GM19452 (cell line): ENCODE measurements around the gene KCND3.

Experiments
- ATAC-seq: cut with Tn5 transposase; IDR thresholded peaks from one replicate; pipeline ENCODE4 v1.9.1; 2021; ENCODE audit not compliant: unreplicated experiment

Gene KCND3

GRCh38 chr1:111733992-111734341 lies 255.5 kb downstream of the KCND3 start:
- no peak for ATAC-seq

GRCh38 chr1:111733183-111733991 lies 256.1 kb downstream of the KCND3 start:
- ATAC-seq, result no peak

- ATAC-seq, result no peak
These were observed 256.8 kb downstream of the KCND3 start for GRCh38 chr1:111732718-111733117.

- no peak for ATAC-seq
These were observed 257.5 kb downstream of the KCND3 start for GRCh38 chr1:111731956-111732355.

DNA sequence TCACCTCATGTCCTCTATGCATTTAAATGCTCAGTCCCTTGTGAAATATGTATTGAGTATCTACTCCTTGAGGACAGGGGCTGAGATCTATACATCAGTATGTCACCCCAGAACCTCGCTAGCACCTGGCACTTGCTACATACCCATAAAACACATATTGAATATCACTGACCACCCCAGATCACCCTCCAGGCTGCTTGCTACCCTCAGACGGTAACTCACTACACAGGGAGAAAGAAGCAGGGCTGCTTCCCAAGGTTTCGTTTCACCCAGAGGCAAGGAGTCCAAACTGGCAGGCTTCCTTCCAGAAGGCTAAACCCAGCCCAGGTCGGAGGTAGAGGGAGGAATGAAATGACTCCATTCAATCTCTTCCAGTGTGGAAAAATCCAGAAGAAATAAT lies 258.8 kb downstream of the KCND3 start:
- no peak for ATAC-seq

- no peak for ATAC-seq
These were observed 259.4 kb downstream of the KCND3 start for GRCh38 chr1:111729946-111730681.

GRCh38 chr1:111729271-111729921 lies 260.1 kb downstream of the KCND3 start:
- no peak for ATAC-seq

GRCh38 chr1:111727056-111727455 lies 262.4 kb downstream of the KCND3 start:
- ATAC-seq, result no peak

DNA sequence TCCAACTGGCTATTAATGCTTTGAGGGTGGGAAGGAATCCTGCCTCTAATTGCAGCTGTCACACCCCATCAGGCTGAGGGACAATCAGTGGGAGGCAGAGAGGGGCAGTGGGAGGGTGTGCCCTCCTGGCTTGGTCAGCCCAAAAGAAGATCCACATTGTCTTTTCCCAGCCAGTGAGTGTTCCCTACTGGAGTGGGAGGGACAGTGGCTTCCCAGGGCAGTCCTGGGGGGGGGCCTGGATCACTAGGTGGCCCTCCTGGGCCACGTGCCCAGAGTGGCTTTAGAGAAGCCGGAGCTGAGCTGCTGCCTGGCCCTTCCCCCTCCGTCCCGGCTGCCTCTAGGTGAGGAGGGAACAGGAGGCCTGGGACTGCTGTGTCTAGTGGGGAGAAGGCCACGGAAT lies 264.3 kb downstream of the KCND3 start:
- no peak for ATAC-seq

DNA sequence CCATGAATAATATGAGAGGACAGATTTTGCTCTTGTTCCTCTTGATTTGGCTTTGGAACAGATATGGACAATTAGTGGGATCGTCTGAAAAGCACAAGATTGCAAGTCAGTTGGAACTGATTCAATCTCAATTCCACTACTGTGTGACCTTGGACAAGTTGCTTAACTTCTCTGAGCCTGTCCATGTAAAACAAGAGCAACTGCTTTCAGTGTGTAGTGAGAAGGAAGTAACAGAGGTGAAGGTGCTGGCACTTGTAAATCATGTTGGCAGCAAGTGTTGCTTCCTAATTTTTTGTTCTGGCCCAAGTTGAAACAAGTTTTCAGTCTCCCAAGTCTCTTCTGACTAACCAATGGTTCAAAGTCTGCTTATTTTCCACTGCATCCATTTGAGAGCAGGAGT lies 265.6 kb downstream of the KCND3 start:
- ATAC-seq, result no peak

DNA sequence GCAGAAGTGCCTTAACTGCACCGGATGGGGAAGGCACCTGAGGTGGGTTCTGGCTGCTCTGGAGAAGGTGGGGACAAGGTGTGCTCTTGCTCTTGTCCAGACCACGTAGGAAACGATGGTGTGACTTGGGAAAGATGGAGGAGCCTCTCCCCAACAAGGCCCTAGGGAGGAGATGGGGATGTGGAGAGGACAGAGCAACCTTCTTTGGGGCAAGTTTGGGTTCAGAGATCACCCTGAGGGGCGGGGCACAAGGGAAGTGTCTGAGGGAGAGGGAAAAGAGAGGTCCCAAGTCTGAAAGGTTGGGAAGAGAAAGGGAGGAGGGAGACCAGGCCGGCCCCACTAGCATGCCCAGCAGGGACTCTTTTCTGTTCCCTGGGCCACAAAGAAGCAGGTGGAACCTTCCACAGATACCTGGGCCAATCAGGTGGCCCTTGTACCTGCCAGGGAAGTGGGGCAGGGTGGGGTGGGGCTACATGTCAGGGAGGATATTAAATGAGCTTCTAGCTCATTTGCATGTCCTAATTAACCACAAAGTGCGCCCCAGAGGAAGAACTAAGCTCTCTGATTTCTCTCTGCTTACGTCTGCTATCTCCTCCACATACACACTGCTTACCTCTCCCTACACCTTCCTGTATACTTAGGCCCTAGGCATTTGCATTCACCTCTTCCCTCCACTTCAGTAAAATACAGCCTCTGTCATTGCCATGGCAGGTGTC lies 266.2 kb downstream of the KCND3 start:
- ATAC-seq, result no peak

DNA sequence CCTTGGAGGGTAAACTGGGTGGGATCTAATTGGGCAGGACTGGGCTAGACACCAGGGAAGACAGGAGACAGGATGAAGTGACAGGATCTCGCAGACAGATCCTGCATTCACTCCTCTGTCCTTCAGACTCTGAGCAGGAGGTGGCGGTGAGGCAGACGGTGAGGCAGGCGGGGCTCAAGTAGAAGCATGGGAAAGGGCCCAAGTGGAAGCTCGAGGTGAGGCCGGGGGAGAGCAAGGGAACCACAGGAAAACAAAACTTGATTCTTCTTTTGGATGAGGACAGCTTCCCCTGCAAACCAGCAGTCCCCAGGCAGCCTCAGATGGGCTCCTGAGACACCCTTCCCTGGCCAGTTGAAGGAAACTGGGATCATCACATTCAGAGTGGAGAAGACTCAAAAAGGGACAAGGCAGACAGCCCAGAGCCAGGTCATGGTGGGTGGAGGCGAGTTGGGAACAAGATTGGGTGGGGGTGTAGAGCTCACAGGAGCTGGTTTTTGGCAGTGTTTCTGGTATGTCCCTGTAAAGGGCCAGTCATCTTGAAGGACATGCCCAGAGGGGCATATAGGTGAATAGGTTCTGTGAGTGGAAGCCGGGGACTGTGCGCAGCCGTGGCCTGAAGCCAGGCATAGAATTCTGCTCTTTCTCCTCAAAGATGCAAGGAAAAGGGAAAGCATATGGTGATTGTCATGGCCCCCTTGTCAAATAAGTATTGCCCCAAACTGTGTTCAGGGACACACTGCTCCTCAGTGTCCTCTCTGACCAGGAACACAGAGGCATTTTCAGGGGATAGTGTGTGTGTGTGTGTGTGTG lies 268.3 kb downstream of the KCND3 start:
- ATAC-seq, result no peak
